SHP77 (cell line): ENCODE measurements around the gene CD302.
"Not testable (repeated sequence)": the region's sequence is repeated elsewhere in the genome, so short reads cannot be mapped to it uniquely, and the experiment has no call there.

Source experiments
- DNase-seq, 2 experiments: peaks; one replicate each; lab custom pipeline; 2025; lab: John Stamatoyannopoulos, UW

Gene CD302

GRCh38 chr2:159750873-159751272 is 47.1 kb downstream of the CD302 start:
- no peak for DNase-seq

DNA sequence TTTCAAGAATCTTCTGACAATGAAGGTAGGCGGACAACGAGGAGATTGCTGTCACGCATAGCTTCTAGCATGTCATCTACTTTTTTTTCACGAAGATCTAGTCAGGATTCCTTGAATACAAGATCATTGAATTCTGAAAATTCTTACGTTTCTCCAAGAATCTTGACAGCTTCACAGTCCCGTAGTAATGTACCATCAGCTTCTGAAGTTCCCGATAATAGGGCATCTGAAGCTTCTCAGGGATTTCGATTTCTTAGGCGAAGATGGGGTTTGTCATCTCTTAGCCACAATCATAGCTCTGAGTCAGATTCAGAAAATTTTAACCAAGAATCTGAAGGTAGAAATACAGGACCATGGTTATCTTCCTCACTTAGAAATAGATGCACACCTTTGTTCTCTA is 49.9 kb downstream of the CD302 start:
- DNase-seq = no peak

- DNase-seq = not testable (repeated sequence)
Observed at GRCh38 chr2:159745237-159745636, 52.8 kb downstream of the CD302 start.

GRCh38 chr2:159744363-159744762 is 53.6 kb downstream of the CD302 start:
- no peak for DNase-seq

DNA sequence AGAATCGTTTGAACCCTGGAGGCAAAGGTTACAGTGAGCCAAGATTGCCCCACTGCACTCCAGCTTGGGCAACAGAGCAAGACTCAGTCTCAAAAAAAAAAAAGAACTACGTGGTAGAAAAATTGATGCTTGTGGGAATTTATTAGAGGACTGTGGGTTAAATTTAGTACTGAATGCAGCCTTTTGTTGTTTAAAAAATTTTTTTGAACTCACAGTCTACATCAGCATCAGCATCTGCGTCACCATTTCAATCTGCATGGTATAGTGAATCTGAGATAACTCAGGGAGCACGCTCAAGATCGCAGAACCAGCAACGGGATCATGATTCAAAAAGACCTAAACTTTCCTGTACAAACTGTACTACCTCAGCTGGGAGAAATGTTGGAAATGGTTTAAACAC is 55.2 kb downstream of the CD302 start:
- DNase-seq = no peak

DNA sequence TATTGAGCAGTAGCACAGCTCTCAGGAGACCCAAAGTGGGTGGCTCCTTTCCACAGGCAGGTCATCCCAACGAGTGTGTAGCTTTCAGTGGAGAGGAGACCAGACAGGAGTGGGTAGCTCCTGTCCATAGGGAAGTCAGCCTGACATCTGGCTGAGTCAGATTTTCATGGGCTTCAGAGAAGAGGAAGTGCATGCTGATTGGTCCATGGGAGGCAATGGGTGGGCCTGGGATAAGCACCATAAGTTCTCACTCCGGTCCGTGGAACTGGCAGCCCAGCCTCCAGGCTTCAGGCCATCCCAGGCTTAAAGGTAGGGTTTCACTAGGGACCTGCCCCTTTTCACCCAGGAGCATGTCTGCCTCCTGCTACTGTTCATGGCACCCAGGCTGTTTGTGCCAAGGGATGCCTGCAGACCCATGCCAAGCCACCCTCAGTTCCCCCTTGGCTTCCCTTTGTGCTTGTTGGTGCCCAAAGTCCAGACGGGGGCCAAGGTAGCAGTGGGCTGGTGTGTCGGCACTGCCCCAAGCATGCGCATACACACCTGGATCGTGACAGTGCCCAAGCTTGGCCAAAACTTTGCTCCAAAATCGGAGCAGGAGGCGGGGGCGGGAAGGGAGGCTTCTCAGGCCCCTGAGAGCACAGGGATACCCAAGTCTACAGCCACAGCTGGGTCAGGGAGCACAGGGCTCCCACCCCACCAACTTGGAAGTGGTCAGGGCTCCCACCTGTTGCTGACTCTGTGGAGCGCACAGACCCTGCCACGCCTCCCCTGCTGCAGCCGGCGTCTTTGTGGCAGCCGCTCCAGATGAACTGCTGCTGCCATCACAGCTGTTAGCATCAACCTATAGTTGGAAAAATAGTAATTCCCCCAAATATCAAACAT is 59.3 kb downstream of the CD302 start:
- DNase-seq = no peak

DNA sequence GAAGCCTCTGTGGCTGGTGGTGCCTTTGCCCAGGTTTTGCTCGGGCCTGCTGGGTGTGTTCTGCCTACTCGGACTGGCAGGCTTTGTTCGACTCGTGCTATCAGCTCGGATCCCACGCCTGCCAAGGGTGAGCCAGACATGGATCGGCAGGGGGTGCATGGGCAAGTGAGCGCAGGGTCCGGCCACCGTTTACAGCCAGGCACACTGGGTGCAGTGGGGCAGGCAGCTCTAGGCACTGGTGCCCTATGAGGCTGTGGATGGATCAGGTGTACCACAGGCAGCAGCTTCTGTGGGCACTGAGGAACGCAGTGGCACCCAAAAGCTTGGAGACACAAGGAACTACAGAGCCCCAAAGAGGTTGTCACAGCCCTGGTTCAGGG is 60.1 kb downstream of the CD302 start:
- no peak for DNase-seq

DNA sequence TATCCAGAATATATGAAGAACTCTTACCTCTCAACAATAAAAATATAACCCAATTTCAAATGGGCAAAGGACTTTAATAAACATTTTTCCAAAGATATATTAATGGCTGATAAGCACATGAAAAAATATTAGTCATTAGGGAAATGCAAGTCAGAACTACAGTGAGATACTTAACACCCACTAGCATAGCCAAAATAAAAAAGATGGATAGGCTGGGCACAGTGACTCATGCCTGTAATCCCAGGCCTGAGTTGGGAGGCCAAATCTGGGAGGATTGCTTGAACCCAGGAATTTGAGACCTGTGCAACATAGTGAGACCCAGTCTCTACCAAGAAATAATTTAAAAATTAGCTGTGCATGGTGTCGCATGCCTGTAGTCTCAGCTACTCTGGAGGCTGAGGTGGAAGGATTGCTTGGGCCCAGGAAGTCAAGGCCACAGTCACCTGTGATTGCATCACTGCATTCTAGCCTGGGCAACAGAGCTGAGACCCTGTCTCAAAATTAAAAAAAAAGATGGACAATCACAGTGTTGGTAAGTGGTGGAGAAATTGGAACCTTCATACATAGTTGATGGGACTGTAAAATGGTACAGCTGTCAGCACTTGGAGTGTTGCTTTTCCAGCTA is 60.6 kb downstream of the CD302 start:
- DNase-seq = no peak

- no peak for DNase-seq
Observed at GRCh38 chr2:159736048-159736447, 62.0 kb downstream of the CD302 start.

DNA sequence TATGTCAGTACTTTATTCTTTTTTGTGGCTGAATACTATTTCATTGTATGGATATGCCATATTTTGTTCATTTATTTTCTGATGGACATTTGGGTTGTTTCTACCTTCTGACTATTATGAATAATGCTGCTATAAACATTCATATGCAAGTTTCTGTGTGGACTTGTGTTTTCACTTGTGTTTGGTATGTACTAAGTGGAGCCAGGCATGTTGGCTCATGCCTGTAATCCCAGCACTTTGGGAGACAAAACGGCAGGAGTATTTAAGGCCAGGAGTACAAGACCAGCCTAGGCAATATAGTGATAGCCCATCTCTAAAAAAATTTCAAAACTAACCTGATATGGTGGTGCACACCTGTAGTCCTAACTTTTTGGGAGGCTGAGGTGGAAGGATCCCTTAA is 62.4 kb downstream of the CD302 start:
- DNase-seq = no peak

- DNase-seq = no peak
Observed at GRCh38 chr2:159728629-159729028, 69.4 kb downstream of the CD302 start.

DNA sequence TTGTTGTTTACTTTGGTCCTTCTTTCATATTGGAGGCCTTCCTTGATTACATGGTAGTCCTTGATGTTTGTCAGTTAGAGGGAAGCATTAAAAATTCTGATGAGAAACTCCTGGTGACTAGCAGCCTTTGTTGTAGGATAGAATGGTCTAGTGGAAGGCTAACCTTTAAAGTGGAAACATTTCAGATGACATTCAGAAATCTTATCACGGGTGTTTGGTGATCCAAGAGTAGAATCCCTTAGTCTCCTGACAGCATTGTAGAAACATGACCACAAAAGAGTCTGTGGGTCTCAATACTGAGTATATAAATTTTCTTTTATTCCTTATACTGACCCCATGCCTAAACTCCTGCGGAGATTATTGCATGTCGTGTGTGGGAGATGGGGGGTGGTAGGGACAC is 72.3 kb downstream of the CD302 start:
- DNase-seq = no peak

DNA sequence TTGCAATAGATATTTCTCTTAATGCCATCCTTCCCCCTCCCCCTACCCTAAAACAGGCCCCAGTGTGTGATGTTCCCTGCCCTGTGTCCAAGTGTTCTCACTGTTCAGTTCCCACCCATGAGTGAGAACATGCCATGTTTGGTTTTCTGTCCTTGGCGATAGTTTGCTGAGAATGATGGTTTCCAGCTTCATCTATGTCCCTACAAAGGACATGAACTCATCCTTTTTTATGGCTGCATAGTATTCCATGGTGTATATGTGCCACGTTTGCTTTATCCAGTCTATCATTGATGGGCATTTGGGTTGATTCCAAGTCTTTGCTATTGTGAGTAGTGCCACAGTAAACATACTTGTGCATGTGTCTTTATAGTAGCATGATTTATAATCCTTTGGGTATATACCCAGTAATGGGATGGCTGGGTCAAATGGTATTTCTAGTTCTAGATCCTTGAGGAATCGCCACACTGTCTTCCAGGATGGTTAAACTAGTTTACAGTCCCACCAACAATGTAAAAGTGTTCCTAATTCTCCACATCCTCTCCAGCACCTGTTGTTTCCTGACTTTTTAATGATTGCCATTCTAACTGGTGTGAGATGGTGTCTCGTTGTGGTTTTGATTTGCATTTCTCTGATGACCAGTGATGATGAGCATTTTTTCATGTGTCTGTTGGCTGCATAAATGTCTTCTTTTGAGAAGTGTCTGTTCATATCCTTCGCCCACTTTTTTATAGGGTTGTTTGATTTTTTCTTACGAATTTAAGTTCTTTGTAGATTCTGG is 73.0 kb downstream of the CD302 start:
- not testable (repeated sequence) for DNase-seq

DNA sequence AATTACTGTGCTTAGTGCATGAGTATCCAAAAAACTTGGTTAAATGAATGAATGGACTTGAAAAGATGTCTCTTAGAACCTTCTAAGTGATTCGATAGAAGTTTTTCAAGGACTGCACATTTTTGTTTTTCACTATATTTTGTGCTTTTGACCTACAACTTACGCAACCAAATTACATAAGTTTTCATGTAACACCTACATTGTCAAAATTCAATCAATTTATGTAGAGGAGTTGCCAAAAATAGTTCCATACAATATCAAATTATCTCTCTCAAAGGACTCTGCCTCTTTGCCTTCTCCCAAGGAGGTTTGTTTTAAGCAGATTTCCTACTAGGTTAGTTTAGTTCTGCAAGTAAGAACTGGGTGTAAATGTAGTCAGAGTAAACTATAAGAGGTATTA is 75.4 kb downstream of the CD302 start:
- no peak for DNase-seq

- DNase-seq = no peak
Observed at GRCh38 chr2:159720676-159721075, 77.3 kb downstream of the CD302 start.
